Measurements from ENCODE around the gene FYCO1. TPM values are rescaled to one million over a fixed set of nuclear protein-coding genes. Genes with fewer than 3 reads are reported as not detected.

The FYCO1 gene
- total and polyA plus RNA-seq, 2 of the 8 experiments (the other 6 are each of a cell fraction or from before 2014, with no cell fraction given) = 4.8 to 10.8 TPM

GRCh38 chr3:45885979-45886705, 109.5 kb downstream of the FYCO1 start, which contains the start of gene CCR9:
TSS of gene CCR9 (plus strand) at chr3:45886543. CDS start at chr3:45894934, 8,391 bp downstream.
- H3K4me2 ChIP-seq (ENCODE audit: insufficient read depth in 1 of 2, low read depth in 2 of 2, low read length in 2 of 2) = no peak within 1 kb of the TSS
- no peak within 1 kb of the TSS for H2BK120ac ChIP-seq (replicated peaks; ENCODE audit: low read depth, low read length)
- H3K56ac ChIP-seq (replicated peaks; ENCODE audit: insufficient read length, low read depth, low read length) = no peak within 1 kb of the TSS
- H3K79me1 ChIP-seq (ENCODE audit: low read depth, low read length) = no peaks in the 10 kb centered on the region; the same call in 1 of the 2 replicates
- H4K91ac ChIP-seq (replicated peaks; ENCODE audit: insufficient read length, low read length) = no peak within 1 kb of the TSS
- H3K36me3 ChIP-seq (ENCODE audit: control insufficient read depth in 2 of 4, insufficient read depth in 4 of 4, low read length in 3 of 4) = no peaks in the 10 kb centered on the region; a peak in 1 of 8 replicates
- DNase-seq (ENCODE audit: low read depth in 1 of 2, low spot score in 2 of 2) (no peak), FAIRE-seq (no peak)
- H3K18ac ChIP-seq (ENCODE audit: extremely low read depth, low read length) = no peak within 1 kb of the TSS
- 0 out of 2 replicates have a peak within 1 kb of the TSS, but pooled peaks have one; percentile 34 for H2BK15ac ChIP-seq (ENCODE audit: low read length)
- H3K4me3 ChIP-seq (ENCODE audit: extremely low read depth in 1 of 4, insufficient read depth in 2 of 4, low read depth in 3 of 4, low read length in 4 of 4) = no peak within 1 kb of the TSS
- H3K23ac ChIP-seq (ENCODE audit: insufficient read length) = no peak within 1 kb of the TSS
- no peak within 1 kb of the TSS; a peak in 1 of 7 replicates for H3K9ac ChIP-seq (replicated peaks in 1 of 4; ENCODE audit: extremely low read depth in 1 of 4, low read depth in 3 of 4, low read length in 3 of 4)
- no peak within 1 kb of the TSS for H2BK20ac ChIP-seq (ENCODE audit: low read length)
- no peaks in the 10 kb centered on the region for H3K4me1 ChIP-seq (replicated peaks in 1 of 4; ENCODE audit: control insufficient read depth in 3 of 4, insufficient read depth in 4 of 4, low read length in 3 of 4)
- no peak within 1 kb of the TSS for H3K4ac ChIP-seq (replicated peaks; ENCODE audit: insufficient read length, low read depth, low read length)
- H3K23me2 ChIP-seq (ENCODE audit: low read depth, low read length) = no peaks in the 10 kb centered on the region
- H2AFZ ChIP-seq (ENCODE audit: low read length) = no peak within 1 kb of the TSS
- ChIA-PET POLR2A (ENCODE audit: partially characterized antibody) (no interaction called here), CTCF (ENCODE audit: partially characterized antibody) (interaction anchor here (0.6 to 1.4 kb wide), 7 partner anchors 8 to 193 kb away, joined by 3 to 4 read pairs (median 3); no protein-coding TSS in a partner anchor)
- no peaks in the 10 kb centered on the region for H3K9me3 ChIP-seq (ENCODE audit: insufficient read depth in 2 of 2, low read depth in 1 of 2, low read length in 1 of 2)
- H4K20me1 ChIP-seq (replicated peaks in 1 of 2; ENCODE audit: control insufficient read depth in 1 of 2, insufficient read depth in 2 of 2, low read length in 2 of 2) = no peaks in the 10 kb centered on the region
- TF ChIP-seq HDAC6 (IDR thresholded peaks at IDR 0.05; ENCODE audit: low read depth, low read length) = no peak
- TF ChIP-seq PHF8 (conservative IDR thresholded peaks at IDR 0.05; ENCODE audit: low read depth, low read length) = no peak
- TF ChIP-seq RBBP5 (IDR thresholded peaks at IDR 0.05; ENCODE audit: borderline replicate concordance, low read depth, low read length) = no peak
- TF ChIP-seq, protein P1, sequence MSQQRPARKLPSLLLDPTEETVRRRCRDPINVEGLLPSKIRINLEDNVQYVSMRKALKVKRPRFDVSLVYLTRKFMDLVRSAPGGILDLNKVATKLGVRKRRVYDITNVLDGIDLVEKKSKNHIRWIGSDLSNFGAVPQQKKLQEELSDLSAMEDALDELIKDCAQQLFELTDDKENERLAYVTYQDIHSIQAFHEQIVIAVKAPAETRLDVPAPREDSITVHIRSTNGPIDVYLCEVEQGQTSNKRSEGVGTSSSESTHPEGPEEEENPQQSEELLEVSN (IDR thresholded peaks at IDR 0.05) = no peak
- TF ChIP-seq EP300 (IDR thresholded peaks at IDR 0.05; ENCODE audit: borderline replicate concordance in 1 of 2, low read depth in 2 of 2, low read length in 2 of 2) = no peak
- no peak for TF ChIP-seq EZH2 (IDR thresholded peaks at IDR 0.05; ENCODE audit: low read depth, low read length, severe bottlenecking)
- TF ChIP-seq CHD1 (IDR thresholded peaks at IDR 0.05; ENCODE audit: low read depth, low read length) = no peak
- TF ChIP-seq USF2 (IDR thresholded peaks at IDR 0.05; ENCODE audit: low read length) = no peak
- no peaks in the 10 kb centered on the region for H3K79me2 ChIP-seq (ENCODE audit: control insufficient read depth in 1 of 2, insufficient read depth in 2 of 2, low read length in 2 of 2)
- H2AK5ac ChIP-seq (ENCODE audit: low read depth, low read length) = no peak within 1 kb of the TSS
- no peak within 1 kb of the TSS for H4K5ac ChIP-seq (ENCODE audit: insufficient read length, low read depth, low read length)
- H3K27ac ChIP-seq (ENCODE audit: low read depth, low read length) = no peak within 1 kb of the TSS
- no peak within 1 kb of the TSS for H2BK5ac ChIP-seq (ENCODE audit: low read depth, low read length)
- no peak within 1 kb of the TSS for H2BK12ac ChIP-seq (ENCODE audit: low read depth, low read length)
- H4K8ac ChIP-seq (ENCODE audit: extremely low read depth, insufficient read depth, low read length) = no peak within 1 kb of the TSS
- H3K27me3 ChIP-seq (replicated peaks in 1 of 4; ENCODE audit: control insufficient read depth in 3 of 4, extremely low read depth in 1 of 4, insufficient read depth in 3 of 4, low read length in 3 of 4) = no peaks in the 10 kb centered on the region; a peak in 2 of 7 replicates
- 87% methylated on average over 9 of the region's 9 CpGs; no CpG with 5 or more reads in 1 of the 2 experiments for WGBS, 2 experiments (ENCODE audit: extremely low coverage in 1 of 2, insufficient coverage in 1 of 2, insufficient read length in 1 of 2, insufficient replicate concordance in 2 of 2, low coverage in 1 of 2, low lambda C conversion rate in 2 of 2, missing lambda C conversion rate in 1 of 2)
- no peak within 1 kb of the TSS for H3K14ac ChIP-seq (ENCODE audit: insufficient read length)
